Osteoblast (primary cell): Measurements from ENCODE around the gene RAMP1. TPM values are rescaled to one million over a fixed set of nuclear protein-coding genes. Genes with fewer than 3 reads are reported as not detected.

ENCODE experiments used
- DNase-seq: peaks from one replicate; pipeline ENCODE4 v3.0.0; 2011; ENCODE audit warnings: low spot score, mixed read lengths; ENCODE audit not compliant: insufficient read length; ENCODE audit errors: missing footprints
- H2AFZ ChIP-seq: 2 replicates; pipeline ENCODE4 v1.6.0; 2011; ENCODE audit warnings: mild to moderate bottlenecking, low read length
- H3K27ac ChIP-seq: 2 replicates; pipeline ENCODE4 v1.5.1; 2011; ENCODE audit warnings: mild to moderate bottlenecking, low read depth, low read length, moderate library complexity
- H3K27me3 ChIP-seq: 2 replicates; pipeline ENCODE4 v1.6.0; 2012; ENCODE audit warnings: mild to moderate bottlenecking, control low read depth, inconsistent platforms, low read length, moderate library complexity; ENCODE audit not compliant: insufficient read depth
- H3K36me3 ChIP-seq: 2 replicates; pipeline ENCODE4 v1.5.1; 2011; ENCODE audit warnings: mild to moderate bottlenecking, low read length, control low read depth, moderate library complexity; ENCODE audit not compliant: insufficient read depth
- H3K4me1 ChIP-seq: 2 replicates; pipeline ENCODE4 v1.5.1; 2011; ENCODE audit warnings: mild to moderate bottlenecking, low read length, control low read depth, moderate library complexity; ENCODE audit not compliant: insufficient read depth
- H3K4me2 ChIP-seq: 2 replicates; pipeline ENCODE4 v1.6.0; 2011; ENCODE audit warnings: mild to moderate bottlenecking, low read length; ENCODE audit not compliant: insufficient read depth
- H3K4me3 ChIP-seq: fragments of 200-600 bp; sonication (generic); 3 replicates; pipeline ENCODE4 v1.5.1; 2012; ENCODE audit warnings: mild to moderate bottlenecking, low read length, inconsistent platforms; ENCODE audit not compliant: insufficient read depth
- H3K79me2 ChIP-seq: 2 replicates; pipeline ENCODE4 v1.6.0; 2012; ENCODE audit warnings: mild to moderate bottlenecking, low read length, control low read depth, inconsistent platforms; ENCODE audit not compliant: insufficient read depth
- H3K9me3 ChIP-seq: 2 replicates; pipeline ENCODE4 v1.5.1; 2011; ENCODE audit warnings: low read depth, low read length, control low read depth
- H4K20me1 ChIP-seq: 2 replicates; pipeline ENCODE4 v1.6.0; 2012; ENCODE audit warnings: mild to moderate bottlenecking, low read length, control low read depth; ENCODE audit not compliant: insufficient read depth
- total RNA-seq: library from RNA; depleted of rRNA; stranded (reverse); fragments of >200 nt; gene quantifications from 2 replicates; pipeline ENCODE4 v1.2.3, GENCODE V29; 2012
- TF ChIP-seq, protein P1 (sequence below): IDR thresholded peaks from 2 replicates; pipeline ENCODE4 v1.5.1; 2011; ENCODE audit warnings: mild to moderate bottlenecking, low read depth, low read length, moderate library complexity; ENCODE audit errors: extremely low read depth

RAMP1 gene
- total RNA-seq, 1 donor = 1.8 TPM

- TF ChIP-seq, protein P1, sequence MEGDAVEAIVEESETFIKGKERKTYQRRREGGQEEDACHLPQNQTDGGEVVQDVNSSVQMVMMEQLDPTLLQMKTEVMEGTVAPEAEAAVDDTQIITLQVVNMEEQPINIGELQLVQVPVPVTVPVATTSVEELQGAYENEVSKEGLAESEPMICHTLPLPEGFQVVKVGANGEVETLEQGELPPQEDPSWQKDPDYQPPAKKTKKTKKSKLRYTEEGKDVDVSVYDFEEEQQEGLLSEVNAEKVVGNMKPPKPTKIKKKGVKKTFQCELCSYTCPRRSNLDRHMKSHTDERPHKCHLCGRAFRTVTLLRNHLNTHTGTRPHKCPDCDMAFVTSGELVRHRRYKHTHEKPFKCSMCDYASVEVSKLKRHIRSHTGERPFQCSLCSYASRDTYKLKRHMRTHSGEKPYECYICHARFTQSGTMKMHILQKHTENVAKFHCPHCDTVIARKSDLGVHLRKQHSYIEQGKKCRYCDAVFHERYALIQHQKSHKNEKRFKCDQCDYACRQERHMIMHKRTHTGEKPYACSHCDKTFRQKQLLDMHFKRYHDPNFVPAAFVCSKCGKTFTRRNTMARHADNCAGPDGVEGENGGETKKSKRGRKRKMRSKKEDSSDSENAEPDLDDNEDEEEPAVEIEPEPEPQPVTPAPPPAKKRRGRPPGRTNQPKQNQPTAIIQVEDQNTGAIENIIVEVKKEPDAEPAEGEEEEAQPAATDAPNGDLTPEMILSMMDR = no peak
- Histone ChIP-seq H4K20me1 (no peaks in the 10 kb centered on the region), H3K27ac (no peak overlapping the region), H3K4me1 (no peaks in the 10 kb centered on the region), H3K79me2 (no peaks in the 10 kb centered on the region), H3K27me3 (no peaks in the 10 kb centered on the region), H3K9me3 (peaks cover 2% of the 10 kb centered on the region), H3K36me3 (no peaks in the 10 kb centered on the region), H3K4me3 (no peak overlapping the region), H2AFZ (no peak overlapping the region), H3K4me2 (no peak overlapping the region)
- DNase-seq = no peak
Measured at GRCh38 chr2:237939251-237939650, 79.8 kb downstream of the RAMP1 start.

GRCh38 chr2:237940828-237941227, 81.4 kb downstream of the RAMP1 start:
- Histone ChIP-seq H3K9me3 (peaks cover 4% of the 10 kb centered on the region), H3K36me3 (no peaks in the 10 kb centered on the region), H3K4me2 (no peak overlapping the region), H3K79me2 (no peaks in the 10 kb centered on the region), H3K4me3 (no peak overlapping the region), H3K27ac (no peak overlapping the region), H4K20me1 (no peaks in the 10 kb centered on the region), H3K27me3 (no peaks in the 10 kb centered on the region), H2AFZ (no peak overlapping the region), H3K4me1 (no peaks in the 10 kb centered on the region)
- DNase-seq = no peak
- TF ChIP-seq, protein P1 = no peak

DNA sequence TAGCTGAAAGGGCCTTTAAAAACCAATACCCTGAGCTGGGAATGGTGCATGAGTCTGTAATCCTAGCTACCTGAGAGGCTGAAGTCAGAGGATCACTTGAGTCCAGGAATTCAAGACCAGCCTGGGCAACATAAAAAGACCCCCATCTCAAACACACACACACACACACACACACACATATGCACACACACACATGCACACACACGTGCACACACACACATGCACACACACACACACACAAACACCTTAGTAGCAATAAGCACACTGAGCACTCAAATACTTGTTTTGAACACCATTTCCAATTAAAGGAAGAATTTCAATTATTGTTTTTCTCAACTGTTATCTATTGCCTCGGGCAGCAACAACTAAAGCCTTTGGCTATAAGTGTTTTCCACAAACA, 81.8 kb downstream of the RAMP1 start:
- TF ChIP-seq, protein P1 = no peak
- H3K4me1 ChIP-seq = no peaks in the 10 kb centered on the region
- no peaks in the 10 kb centered on the region for H3K27me3 ChIP-seq
- peaks cover 4% of the 10 kb centered on the region for H3K9me3 ChIP-seq
- H3K27ac ChIP-seq = no peak overlapping the region
- DNase-seq = no peak
- no peak overlapping the region for H3K4me2 ChIP-seq
- no peaks in the 10 kb centered on the region for H3K36me3 ChIP-seq
- no peak overlapping the region for H3K4me3 ChIP-seq
- no peak overlapping the region for H2AFZ ChIP-seq
- H3K79me2 ChIP-seq = no peaks in the 10 kb centered on the region
- no peaks in the 10 kb centered on the region for H4K20me1 ChIP-seq

- H3K27ac ChIP-seq = no peak overlapping the region
- H3K27me3 ChIP-seq = no peaks in the 10 kb centered on the region
- H3K36me3 ChIP-seq = no peaks in the 10 kb centered on the region
- H3K4me2 ChIP-seq = no peak overlapping the region
- peaks cover 4% of the 10 kb centered on the region for H3K9me3 ChIP-seq
- H3K4me1 ChIP-seq = no peaks in the 10 kb centered on the region
- DNase-seq = no peak
- TF ChIP-seq, protein P1 = no peak
- no peak overlapping the region for H3K4me3 ChIP-seq
- no peak overlapping the region for H2AFZ ChIP-seq
- no peaks in the 10 kb centered on the region for H4K20me1 ChIP-seq
- H3K79me2 ChIP-seq = no peaks in the 10 kb centered on the region
Measured at GRCh38 chr2:237942513-237942899, 83.1 kb downstream of the RAMP1 start.
